Ishikawa (cell line): ENCODE data around the gene SLC24A3.

ENCODE experiments used
- CEBPB ChIP-seq: IDR thresholded peaks from 2 replicates; pipeline ENCODE4 v1.6.1; 2012
- CREB1 ChIP-seq: IDR thresholded peaks from 2 replicates; pipeline ENCODE4 v1.6.1; 2012; ENCODE audit warnings: low read depth
- EGR1 ChIP-seq: IDR thresholded peaks from 2 replicates; pipeline ENCODE4 v1.6.1; 2012
- EP300 ChIP-seq: IDR thresholded peaks from 2 replicates; pipeline ENCODE4 v1.6.1; 2012; ENCODE audit warnings: borderline replicate concordance
- FOXM1 ChIP-seq: IDR thresholded peaks from 2 replicates; pipeline ENCODE4 v1.6.1; 2012; ENCODE audit warnings: low read depth, borderline replicate concordance
- NFIC ChIP-seq: IDR thresholded peaks from 2 replicates; pipeline ENCODE4 v1.6.1; 2012
- RAD21 ChIP-seq: IDR thresholded peaks from 2 replicates; pipeline ENCODE4 v1.6.1; 2012; ENCODE audit warnings: low read depth
- REST ChIP-seq: IDR thresholded peaks from 2 replicates; pipeline ENCODE4 v1.6.1; 2012; ENCODE audit warnings: low read depth, mild to moderate bottlenecking
- TAF1 ChIP-seq: IDR thresholded peaks from 2 replicates; pipeline ENCODE4 v1.6.1; 2012; ENCODE audit warnings: low read depth, mild to moderate bottlenecking
- TCF12 ChIP-seq: IDR thresholded peaks from 2 replicates; pipeline ENCODE4 v1.6.1; 2012; ENCODE audit warnings: low read depth
- TEAD4 ChIP-seq: IDR thresholded peaks from 2 replicates; pipeline ENCODE4 v1.6.1; 2012
- YY1 ChIP-seq: IDR thresholded peaks from 2 replicates; pipeline ENCODE4 v1.6.1; 2012; ENCODE audit warnings: low read depth
- ZBTB7A ChIP-seq: IDR thresholded peaks from 2 replicates; pipeline ENCODE4 v1.6.1; 2012; ENCODE audit warnings: low read depth
- TF ChIP-seq, protein P1 (sequence below): IDR thresholded peaks from 2 replicates; pipeline ENCODE4 v1.6.1; 2012
- TF ChIP-seq, protein P2 (sequence below): IDR thresholded peaks from 2 replicates; pipeline ENCODE4 v1.6.1; 2012

SLC24A3 gene

DNA sequence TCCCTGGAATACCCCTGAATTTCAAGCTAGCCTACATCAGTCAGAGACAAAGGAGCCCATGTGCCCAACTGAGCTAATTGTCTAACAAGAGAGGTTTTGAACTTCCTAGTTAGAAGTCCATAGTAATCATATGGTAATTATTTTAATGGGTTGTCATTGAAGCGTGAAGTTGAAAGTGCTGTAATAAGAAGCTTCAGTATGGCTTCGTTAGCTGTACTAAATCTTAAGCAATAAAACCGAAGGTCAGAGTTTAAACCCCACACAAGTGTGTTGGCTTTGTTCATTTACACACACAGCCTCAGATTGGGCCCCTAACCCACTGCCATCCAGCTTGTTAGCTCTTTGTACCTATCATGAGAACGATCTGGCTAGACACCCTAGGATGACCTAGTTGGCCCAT is 350.0 kb downstream of the SLC24A3 start:
- TF ChIP-seq TAF1 (no peak), REST (no peak), CREB1 (no peak), NFIC (no peak), EGR1 (no peak), TCF12 (no peak), RAD21 (no peak), EP300 (no peak), YY1 (no peak), TEAD4 (no peak), CEBPB (no peak), FOXM1 (no peak), ZBTB7A (no peak)
- TF ChIP-seq, protein P1, sequence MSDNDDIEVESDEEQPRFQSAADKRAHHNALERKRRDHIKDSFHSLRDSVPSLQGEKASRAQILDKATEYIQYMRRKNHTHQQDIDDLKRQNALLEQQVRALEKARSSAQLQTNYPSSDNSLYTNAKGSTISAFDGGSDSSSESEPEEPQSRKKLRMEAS, result no peak
- TF ChIP-seq, protein P2, sequence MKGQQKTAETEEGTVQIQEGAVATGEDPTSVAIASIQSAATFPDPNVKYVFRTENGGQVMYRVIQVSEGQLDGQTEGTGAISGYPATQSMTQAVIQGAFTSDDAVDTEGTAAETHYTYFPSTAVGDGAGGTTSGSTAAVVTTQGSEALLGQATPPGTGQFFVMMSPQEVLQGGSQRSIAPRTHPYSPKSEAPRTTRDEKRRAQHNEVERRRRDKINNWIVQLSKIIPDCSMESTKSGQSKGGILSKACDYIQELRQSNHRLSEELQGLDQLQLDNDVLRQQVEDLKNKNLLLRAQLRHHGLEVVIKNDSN, result no peak

- TF ChIP-seq ZBTB7A (no peak), EGR1 (no peak), YY1 (no peak), FOXM1 (no peak), REST (no peak), CEBPB (no peak)
- TF ChIP-seq, protein P2, result no peak
Observed at GRCh38 chr20:19564261-19564660, 351.8 kb downstream of the SLC24A3 start.

- TF ChIP-seq CREB1, result no peak
- no peak for TF ChIP-seq REST
- no peak for TF ChIP-seq EP300
- TF ChIP-seq ZBTB7A, result no peak
- TF ChIP-seq YY1, result no peak
- no peak for TF ChIP-seq FOXM1
- no peak for TF ChIP-seq EGR1
- no peak for TF ChIP-seq CEBPB
- TF ChIP-seq, protein P1, result no peak
- TF ChIP-seq, protein P2, result no peak
- no peak for TF ChIP-seq TCF12
- no peak for TF ChIP-seq NFIC
- TF ChIP-seq RAD21, result no peak
- TF ChIP-seq TEAD4, result no peak
Observed at GRCh38 chr20:19565736-19566135, 353.3 kb downstream of the SLC24A3 start.

- TF ChIP-seq REST (no peak), TCF12 (no peak), YY1 (no peak), RAD21 (no peak), EP300 (no peak), NFIC (no peak), FOXM1 (no peak), EGR1 (no peak), TAF1 (no peak), CREB1 (no peak), ZBTB7A (no peak), CEBPB (no peak), TEAD4 (no peak)
- TF ChIP-seq, protein P1, result no peak
- TF ChIP-seq, protein P2, result no peak
Observed at GRCh38 chr20:19566226-19566945, 353.9 kb downstream of the SLC24A3 start.
